A673 (cell line): Measurements from ENCODE around the gene RTN4RL1.

Experiments used
- CTCF ChIP-seq: fragments of 300-800, 200-600 bp; sonication (generic); conservative IDR thresholded peaks from 2 replicates; pipeline ENCODE4 v1.5.1; 2017; ENCODE audit warnings: low read depth, mild to moderate bottlenecking, antibody characterized with exemption, low read length, moderate library complexity, mixed read lengths
- EZH2 ChIP-seq: fragments of 200-600 bp; sonication (generic); IDR thresholded peaks from 2 replicates; pipeline ENCODE4 v1.6.1; 2017; ENCODE audit warnings: borderline replicate concordance, low read depth, mild to moderate bottlenecking, mixed read lengths, antibody characterized with exemption, low read length; ENCODE audit not compliant: poor library complexity, severe bottlenecking

- TF ChIP-seq CTCF (no peak), EZH2 (no peak)
Measured at GRCh38 chr17:1928976-1929375, 96.2 kb downstream of the RTN4RL1 start.
